B cell (primary cell): ENCODE measurements around the gene LRRC4C. TPM values are rescaled to one million over a fixed set of nuclear protein-coding genes. Genes with fewer than 3 reads are reported as not detected.

Experiments
- ATAC-seq: fragments of 200-7000 bp; cut with Tn5 transposase; one replicate; pipeline ENCODE4 v1.10.0; 2021; ENCODE audit warnings: low read depth, mild to moderate bottlenecking, moderate number of reproducible peaks, moderate library complexity
- CTCF ChIA-PET: fragments of 350-600 bp; sonication (Branson Sonifier 250); formaldehyde crosslinking; loops from one replicate; lab custom pipeline; 2021; ENCODE audit warnings: antibody characterized with exemption, inconsistent platforms; lab: Charles Lee
- POLR2A ChIA-PET: fragments of 350-600 bp; sonication (Branson Sonifier 250); formaldehyde crosslinking; loops from one replicate; lab custom pipeline; 2021; ENCODE audit warnings: antibody characterized with exemption; lab: Charles Lee
- DNase-seq: peaks from one replicate; pipeline ENCODE4 v3.0.0; 2013
- H2AFZ ChIP-seq: 2 replicates; pipeline ENCODE4 v1.6.1; 2012; ENCODE audit warnings: mild to moderate bottlenecking, low read depth, low read length; ENCODE audit not compliant: insufficient read depth, poor library complexity, severe bottlenecking
- H3K27ac ChIP-seq, 2 donors: 1 replicate in 1 of 2; 2 replicates in 1 of 2; pipeline ENCODE4 v1.5.1; 2012 to 2013; ENCODE audit warnings: low read length in 2 of 2, mild to moderate bottlenecking in 2 of 2, moderate library complexity in 1 of 2
- H3K27me3 ChIP-seq, 4 experiments: fragments of 200-600 bp in 1 of 4; sonication (generic) in 1 of 4; replicated peaks in 1 of 4; 1 replicate in 2 of 4; 2 replicates in 2 of 4; pipeline versions ENCODE4 v1.6.1 to v1.7.0; 2013 to 2016; ENCODE audit warnings: low read length in 3 of 4, mild to moderate bottlenecking in 2 of 4, mixed read lengths in 1 of 4, moderate library complexity in 1 of 4; ENCODE audit not compliant: insufficient read depth in 4 of 4, control insufficient read depth in 3 of 4; ENCODE audit errors: control extremely low read depth in 1 of 4
- H3K36me3 ChIP-seq, 2 experiments: replicated peaks in 1 of 2; 1 replicate in 1 of 2; 2 replicates in 1 of 2; pipeline versions ENCODE4 v1.6.1 to v1.7.1; 2013; ENCODE audit warnings: low read length in 1 of 2; ENCODE audit not compliant: insufficient read depth in 2 of 2, control insufficient read depth in 1 of 2; ENCODE audit errors: control extremely low read depth in 1 of 2, extremely low read depth in 1 of 2
- H3K4me1 ChIP-seq, 2 donors: fragments of 200-600 bp in 1 of 2; sonication (generic) in 1 of 2; 1 replicate in 1 of 2; 2 replicates in 1 of 2; pipeline versions ENCODE4 v1.5.1 to v1.6.1; 2013 to 2017; ENCODE audit warnings: low read length in 2 of 2; ENCODE audit not compliant: control insufficient read depth in 2 of 2, insufficient read depth in 2 of 2
- H3K4me2 ChIP-seq: replicated peaks from 2 replicates; pipeline ENCODE3; 2012; ENCODE audit warnings: mild to moderate bottlenecking, low read depth, low read length; ENCODE audit not compliant: poor library complexity, severe bottlenecking
- H3K4me3 ChIP-seq, 5 experiments: fragments of 200-600 bp in 1 of 5; sonication (generic) in 1 of 5; 1 replicate in 3 of 5; 2 replicates in 2 of 5; pipeline versions ENCODE4 v1.5.1 to v1.7.0; 2011 to 2016; ENCODE audit warnings: low read length in 4 of 5, mild to moderate bottlenecking in 4 of 5, low read depth in 2 of 5, control low read depth in 1 of 5, moderate library complexity in 1 of 5; ENCODE audit not compliant: insufficient read depth in 1 of 5; ENCODE audit errors: control extremely low read depth in 1 of 5, extremely low read depth in 1 of 5
- H3K79me2 ChIP-seq: fragments of 200-600 bp; sonication (generic); one replicate; pipeline ENCODE4 v1.6.0; 2016; ENCODE audit warnings: low read length; ENCODE audit not compliant: control insufficient read depth, insufficient read depth
- H3K9ac ChIP-seq: fragments of 200-600 bp; sonication (generic); 2 replicates; pipeline ENCODE4 v1.6.1; 2017; ENCODE audit warnings: mild to moderate bottlenecking, low read length, moderate library complexity
- H3K9me3 ChIP-seq, 3 donors: one replicate each; pipeline versions ENCODE4 v1.6.1 to v1.7.1; 2013; ENCODE audit warnings: low read length in 2 of 3; ENCODE audit not compliant: control insufficient read depth in 2 of 3, insufficient read depth in 1 of 3; ENCODE audit errors: control extremely low read depth in 1 of 3
- H4K20me1 ChIP-seq: 2 replicates; pipeline ENCODE4 v1.6.0; 2012; ENCODE audit warnings: mild to moderate bottlenecking, low read length; ENCODE audit not compliant: insufficient read depth, control insufficient read depth, poor library complexity, severe bottlenecking
- H3K27ac Mint-ChIP-seq: one replicate; pipeline ENCODE4 v1.8.0; 2021; ENCODE audit warnings: mixed read lengths
- H3K27me3 Mint-ChIP-seq: one replicate; pipeline ENCODE4 v1.8.0; 2021; ENCODE audit warnings: mixed read lengths
- H3K4me1 Mint-ChIP-seq: one replicate; pipeline ENCODE4 v1.8.0; 2021; ENCODE audit warnings: mixed read lengths
- H3K4me3 Mint-ChIP-seq: one replicate; pipeline ENCODE4 v1.8.0; 2021; ENCODE audit warnings: mixed read lengths
- H3K9me3 Mint-ChIP-seq: one replicate; pipeline ENCODE4 v1.8.0; 2022; ENCODE audit warnings: mixed read lengths; ENCODE audit not compliant: insufficient read depth
- EZH2 ChIP-seq: IDR thresholded peaks from 2 replicates; pipeline ENCODE4 v1.6.1; 2012; ENCODE audit warnings: borderline replicate concordance, low read depth, mild to moderate bottlenecking, moderate library complexity, low read length; ENCODE audit not compliant: insufficient read depth, poor library complexity, severe bottlenecking
- WGBS: methylation state at CpG from one replicate; pipeline ENCODE4 v1.1.5; 2013; ENCODE audit warnings: missing lambda C conversion rate; ENCODE audit not compliant: insufficient coverage; 5-methylcytosine and 5-hydroxymethylcytosine counted together
- intact Hi-C: fragments of 100-400 bp; cut with micrococcal nuclease; formaldehyde crosslinking; loops from one replicate; pipeline ENCODE4 v1.10.0; 2022
- polyA plus RNA-seq: library from polyadenylated mRNA; depleted of rRNA; stranded (reverse); fragments of >200 nt; gene quantifications from 2 replicates; pipeline ENCODE4 v1.2.3, GENCODE V29; 2012
- total RNA-seq, 2 donors: library from RNA; stranded (reverse); fragments of 120-200 nt in 1 of 2; gene quantifications; 1 replicate in 1 of 2; 2 replicates in 1 of 2; pipeline versions ENCODE4 v1.2.3 to v1.2.4, GENCODE V29; 2013 to 2022
- TF ChIP-seq, protein P1 (sequence below): fragments of 200-600 bp; IDR thresholded peaks from one replicate; pipeline ENCODE4 v1.8.0; 2022; ENCODE audit warnings: antibody characterized with exemption, mild to moderate bottlenecking

Gene LRRC4C
- total and polyA plus RNA-seq, 2 donors (not counting 1 experiment from before 2014, with no cell fraction given): 0.57 TPM; not detected in 1

GRCh38 chr11:40354121-40354520, 1105.3 kb downstream of the LRRC4C start:
- Histone ChIP-seq H3K36me3 (no peaks in the 10 kb centered on the region), H3K9me3 (peaks cover 0 to 10% (median 5%) of the 10 kb centered on the region in 3 donors), H3K27ac (no peak overlapping the region), H3K4me3 (no peak overlapping the region), H3K27me3 (no peaks in the 10 kb centered on the region), H3K4me2 (no peak overlapping the region), H3K4me1 (no peaks in the 10 kb centered on the region), H3K79me2 (no peaks in the 10 kb centered on the region), H4K20me1 (no peaks in the 10 kb centered on the region), H3K9ac (no peak overlapping the region), H2AFZ (no peak overlapping the region)
- H3K27ac Mint-ChIP-seq: no peak overlapping the region
- no peaks in the 10 kb centered on the region for H3K4me1 Mint-ChIP-seq
- H3K27me3 Mint-ChIP-seq: no peaks in the 10 kb centered on the region
- POLR2A ChIA-PET: no interaction called here
- peaks cover 6% of the 10 kb centered on the region for H3K9me3 Mint-ChIP-seq
- no peak overlapping the region for H3K4me3 Mint-ChIP-seq
- TF ChIP-seq, protein P1, sequence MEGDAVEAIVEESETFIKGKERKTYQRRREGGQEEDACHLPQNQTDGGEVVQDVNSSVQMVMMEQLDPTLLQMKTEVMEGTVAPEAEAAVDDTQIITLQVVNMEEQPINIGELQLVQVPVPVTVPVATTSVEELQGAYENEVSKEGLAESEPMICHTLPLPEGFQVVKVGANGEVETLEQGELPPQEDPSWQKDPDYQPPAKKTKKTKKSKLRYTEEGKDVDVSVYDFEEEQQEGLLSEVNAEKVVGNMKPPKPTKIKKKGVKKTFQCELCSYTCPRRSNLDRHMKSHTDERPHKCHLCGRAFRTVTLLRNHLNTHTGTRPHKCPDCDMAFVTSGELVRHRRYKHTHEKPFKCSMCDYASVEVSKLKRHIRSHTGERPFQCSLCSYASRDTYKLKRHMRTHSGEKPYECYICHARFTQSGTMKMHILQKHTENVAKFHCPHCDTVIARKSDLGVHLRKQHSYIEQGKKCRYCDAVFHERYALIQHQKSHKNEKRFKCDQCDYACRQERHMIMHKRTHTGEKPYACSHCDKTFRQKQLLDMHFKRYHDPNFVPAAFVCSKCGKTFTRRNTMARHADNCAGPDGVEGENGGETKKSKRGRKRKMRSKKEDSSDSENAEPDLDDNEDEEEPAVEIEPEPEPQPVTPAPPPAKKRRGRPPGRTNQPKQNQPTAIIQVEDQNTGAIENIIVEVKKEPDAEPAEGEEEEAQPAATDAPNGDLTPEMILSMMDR: no peak
- TF ChIP-seq EZH2: no peak
- intact Hi-C loops: no loop called here
- ATAC-seq (no peak), DNase-seq (no peak)
- 86% methylated on average over 4 of the region's 4 CpGs for WGBS
- CTCF ChIA-PET: no interaction called here

DNA sequence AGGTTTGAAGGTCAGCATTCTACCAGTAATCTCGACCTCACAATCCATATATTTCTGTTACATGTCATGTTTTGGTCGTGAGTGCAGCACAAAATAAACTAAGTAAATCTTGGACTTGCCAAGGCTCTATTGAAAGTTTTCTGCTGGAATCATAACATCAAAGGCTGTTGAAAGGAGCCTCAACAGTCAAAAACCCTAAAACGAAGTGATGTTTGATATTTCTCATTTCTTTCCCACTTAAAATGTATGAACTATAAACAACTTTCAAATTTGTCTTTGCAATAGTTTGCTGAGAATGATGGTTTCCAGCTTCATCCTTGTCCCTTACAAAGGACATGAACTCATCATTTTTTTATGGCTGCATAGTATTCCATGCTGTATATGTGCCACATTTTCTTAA, 1118.5 kb downstream of the LRRC4C start:
- ChIA-PET POLR2A (no interaction called here), CTCF (no interaction called here)
- Histone ChIP-seq H3K4me3 (no peak overlapping the region), H2AFZ (no peak overlapping the region), H3K9ac (no peak overlapping the region), H3K36me3 (no peaks in the 10 kb centered on the region), H3K4me1 (no peaks in the 10 kb centered on the region), H3K4me2 (no peak overlapping the region), H3K27ac (no peak overlapping the region), H3K9me3 (peaks cover 0 to 3% (median 2%) of the 10 kb centered on the region in 3 donors), H4K20me1 (no peaks in the 10 kb centered on the region), H3K79me2 (no peaks in the 10 kb centered on the region), H3K27me3 (no peaks in the 10 kb centered on the region)
- no peak for TF ChIP-seq EZH2
- TF ChIP-seq, protein P1: no peak
- Mint-ChIP-seq H3K27me3 (no peaks in the 10 kb centered on the region), H3K9me3 (peaks cover 11% of the 10 kb centered on the region), H3K4me1 (no peaks in the 10 kb centered on the region), H3K27ac (no peak overlapping the region), H3K4me3 (no peak overlapping the region)
- intact Hi-C loops: no loop called here
- WGBS: no CpG with 5 or more reads among the region's 3 CpGs
- no peak for ATAC-seq
- DNase-seq: no peak
